ENCODE results near the gene MIER1.

MIER1 gene

DNA sequence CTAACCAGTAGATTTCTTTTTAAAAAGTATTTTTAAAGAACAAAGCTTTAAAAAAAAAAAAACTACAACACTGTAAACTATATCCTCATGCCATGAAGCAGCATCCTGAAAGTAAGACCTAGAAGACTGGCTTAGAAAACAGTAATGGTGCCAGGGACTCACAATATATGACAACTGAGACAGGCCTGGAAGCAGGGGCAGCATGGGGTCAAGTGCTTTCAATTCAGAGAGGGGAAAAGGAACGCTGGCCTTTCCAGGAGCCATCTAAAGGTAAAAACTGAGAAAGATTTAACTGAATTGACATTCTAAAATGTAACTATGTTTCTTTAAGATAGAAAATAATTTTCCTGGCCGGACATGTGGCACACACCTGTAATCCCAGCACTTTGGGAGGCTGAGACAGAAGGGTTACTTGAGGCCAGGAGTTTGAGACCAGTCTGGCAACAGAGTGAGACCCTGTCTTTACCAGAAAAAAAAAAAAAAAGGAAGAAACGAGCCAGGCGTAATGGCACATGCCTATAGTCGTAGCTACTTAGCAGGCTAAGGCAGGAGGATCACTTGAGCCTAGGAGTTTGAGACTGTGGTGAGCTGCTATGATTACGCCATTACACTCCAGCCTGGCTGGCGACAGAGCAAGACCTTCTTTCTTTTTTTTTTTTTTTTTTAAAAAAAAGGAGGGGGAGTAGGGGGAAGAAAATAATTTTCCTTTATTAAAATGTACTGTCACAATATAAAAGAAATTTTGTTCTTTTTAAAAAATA is 75.0 kb downstream of the MIER1 start:
- DNase-seq, result no peak

- no peak for DNase-seq
Observed at GRCh38 chr1:67001682-67002425, 77.1 kb downstream of the MIER1 start.

DNA sequence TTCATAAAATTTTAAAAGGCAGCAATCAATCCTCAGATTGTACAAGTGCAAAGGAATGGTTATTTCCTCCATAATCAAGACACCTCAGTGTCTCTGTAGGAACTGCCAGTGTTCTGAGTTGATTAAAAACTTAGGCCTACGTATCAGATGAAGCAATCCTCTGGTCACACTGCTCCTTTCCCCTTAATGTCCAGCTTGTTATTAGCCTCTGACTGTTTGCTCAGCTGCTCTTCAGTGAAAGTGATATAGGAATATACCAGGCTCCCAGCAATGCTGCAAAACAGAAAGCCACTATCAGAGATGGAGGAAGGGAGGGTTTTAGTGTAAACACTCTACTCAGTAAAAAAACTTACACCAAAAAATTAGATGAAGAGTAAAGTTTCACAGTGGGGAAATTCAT is 79.4 kb downstream of the MIER1 start:
- no peak for DNase-seq

DNA sequence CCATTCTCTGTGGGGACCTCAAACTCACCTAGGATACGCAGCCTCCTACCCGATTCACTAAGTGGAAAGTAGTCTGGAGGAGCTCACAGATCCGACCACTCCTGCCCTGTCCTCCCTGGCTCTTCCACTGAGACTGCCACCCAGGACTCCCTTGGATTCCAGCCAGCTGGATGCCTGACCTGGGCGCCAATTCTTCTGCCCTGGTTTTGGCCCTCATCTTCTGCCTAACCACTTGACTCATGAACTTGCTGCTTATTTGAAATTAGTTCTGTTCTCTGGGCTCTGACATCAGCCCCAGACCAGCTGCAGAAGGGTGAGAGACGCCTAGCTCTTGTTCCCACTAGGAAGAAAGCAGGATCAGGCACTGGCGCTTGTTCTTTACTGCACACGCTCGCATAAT is 80.3 kb downstream of the MIER1 start:
- peak in 1 of 2 donors; percentile 6 for DNase-seq

DNA sequence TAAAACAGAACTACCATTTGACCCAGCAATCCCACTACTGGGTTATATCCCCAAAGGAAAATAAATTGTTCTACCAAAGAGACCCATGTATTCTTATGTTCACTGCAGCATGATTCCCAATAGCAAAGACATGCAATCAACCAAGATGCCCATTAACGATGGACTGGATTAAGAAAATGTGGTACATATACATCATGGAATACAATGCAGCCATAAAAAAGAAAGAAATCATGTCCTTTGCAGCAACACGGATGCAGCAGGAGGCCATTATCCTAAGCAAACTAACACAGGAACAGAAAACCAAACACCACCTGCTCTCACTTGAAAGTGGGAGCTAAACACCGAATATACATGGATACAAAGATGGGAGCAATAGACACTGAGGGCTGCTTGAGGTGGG is 85.0 kb downstream of the MIER1 start:
- DNase-seq, result no peak

GRCh38 chr1:67013573-67013972 is 88.8 kb downstream of the MIER1 start:
- no peak for DNase-seq

DNA sequence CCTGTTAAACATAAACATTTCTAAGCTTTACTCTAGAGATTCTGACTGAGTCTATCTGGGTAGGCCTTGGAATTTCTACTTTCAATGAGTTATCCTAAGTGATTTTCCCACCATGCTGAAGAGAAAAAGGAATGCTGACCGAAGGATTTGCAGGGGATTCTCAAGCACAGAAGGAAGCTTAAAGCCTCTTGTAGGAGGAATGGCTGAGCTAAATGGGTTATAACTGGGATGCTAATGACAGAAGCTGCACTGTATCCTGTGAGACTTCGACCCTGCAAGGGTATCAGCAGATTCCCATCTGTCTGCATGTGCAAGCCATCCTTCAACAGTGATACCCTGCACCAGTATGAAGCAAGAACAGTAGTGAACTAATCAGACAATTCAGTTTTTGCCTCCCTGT is 93.8 kb downstream of the MIER1 start:
- no peak for DNase-seq

DNA sequence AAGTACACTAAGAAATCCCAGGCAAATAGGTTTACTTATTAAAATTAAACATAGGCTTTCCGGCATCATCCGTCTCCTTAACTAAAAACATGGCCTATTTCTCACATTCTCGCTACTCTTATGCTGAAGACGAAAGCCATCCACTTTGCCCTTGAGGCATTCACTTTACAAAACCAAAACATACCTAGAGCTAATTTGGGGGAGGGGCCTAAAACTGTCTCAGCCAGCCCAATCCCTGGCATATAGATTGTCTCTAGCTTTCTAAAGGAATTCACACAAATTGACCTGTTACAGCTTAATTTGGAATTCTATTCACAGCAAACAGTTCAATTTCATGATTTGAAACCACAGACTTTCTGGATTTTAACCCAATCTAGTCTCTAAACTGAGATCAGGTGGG is 94.3 kb downstream of the MIER1 start:
- DNase-seq, result no peak

- peak in 1 of 2 donors; percentile 49 for DNase-seq
Observed at GRCh38 chr1:67019600-67020136, 94.9 kb downstream of the MIER1 start.

DNA sequence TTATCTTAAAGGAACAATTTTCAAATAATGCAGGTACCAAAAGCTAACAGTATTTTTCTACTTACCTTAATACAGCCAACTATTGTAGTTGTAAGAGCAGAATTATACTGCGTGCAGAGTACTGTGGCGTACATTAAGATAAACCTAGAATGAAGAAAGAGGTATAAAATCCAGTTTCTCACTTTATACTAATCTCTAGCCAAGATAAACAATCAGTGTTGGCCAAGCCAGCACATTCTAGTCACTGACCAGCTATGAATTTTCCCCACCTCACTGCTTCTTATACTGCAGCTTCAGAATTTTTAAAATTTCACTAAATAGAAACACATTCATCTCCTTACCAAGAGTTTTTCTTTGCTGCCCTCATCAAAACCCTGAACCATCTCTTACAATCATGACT is 95.5 kb downstream of the MIER1 start:
- no peak for DNase-seq

DNA sequence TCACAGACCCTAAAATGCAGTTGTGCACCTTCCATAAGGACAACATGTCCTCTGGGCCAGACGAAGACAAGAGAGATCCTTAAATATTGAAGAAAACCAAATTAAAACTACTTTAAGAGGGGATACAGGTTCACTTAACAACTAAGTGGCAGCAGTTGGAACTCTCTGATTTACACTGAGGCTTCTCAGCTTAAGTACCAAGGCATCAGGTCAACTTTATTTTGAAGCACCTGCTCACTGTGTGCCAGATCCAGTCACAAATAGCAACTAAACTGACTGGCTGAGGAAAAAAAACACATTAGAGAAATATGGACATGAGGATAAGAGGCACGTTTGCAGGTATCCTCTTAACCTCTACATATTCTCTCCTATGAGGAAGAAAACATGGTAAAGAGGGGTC is 96.0 kb downstream of the MIER1 start:
- DNase-seq, result no peak

GRCh38 chr1:67029472-67029871 is 104.7 kb downstream of the MIER1 start:
- DNase-seq, result no peak

DNA sequence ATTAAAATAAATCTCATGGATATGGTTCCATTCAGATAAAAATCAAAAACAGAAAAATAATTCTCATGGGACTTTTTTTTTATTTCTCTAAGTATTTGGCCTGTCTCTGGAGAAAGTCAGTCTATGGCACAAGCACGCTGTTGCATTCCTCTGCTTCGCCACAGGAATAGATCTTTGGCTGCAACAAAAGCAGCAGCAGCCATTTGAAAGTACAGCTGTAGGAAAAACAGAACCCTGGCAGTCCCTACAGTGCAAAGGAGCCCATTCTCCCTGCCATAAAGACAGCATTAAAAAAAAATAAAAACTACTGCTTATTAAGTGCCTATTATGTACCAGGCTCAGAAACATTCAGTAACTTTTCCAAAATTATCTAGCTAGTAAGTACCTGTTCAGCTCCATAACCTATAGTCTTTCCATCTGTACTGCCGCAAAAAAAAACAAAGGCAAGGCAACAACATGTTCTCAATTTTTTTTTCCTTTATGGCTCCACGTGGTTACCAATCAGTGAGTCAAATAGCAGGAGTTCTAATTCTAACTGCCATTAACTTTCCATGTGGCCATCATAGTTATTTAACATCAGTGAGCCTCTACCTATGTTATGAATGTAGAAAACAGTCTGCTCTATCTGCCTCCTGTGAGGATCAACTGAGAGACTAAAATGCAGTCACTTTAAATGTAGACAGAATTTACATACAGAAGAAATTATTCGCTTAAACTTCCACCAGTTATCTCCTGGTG is 106.5 kb downstream of the MIER1 start:
- no peak for DNase-seq

DNA sequence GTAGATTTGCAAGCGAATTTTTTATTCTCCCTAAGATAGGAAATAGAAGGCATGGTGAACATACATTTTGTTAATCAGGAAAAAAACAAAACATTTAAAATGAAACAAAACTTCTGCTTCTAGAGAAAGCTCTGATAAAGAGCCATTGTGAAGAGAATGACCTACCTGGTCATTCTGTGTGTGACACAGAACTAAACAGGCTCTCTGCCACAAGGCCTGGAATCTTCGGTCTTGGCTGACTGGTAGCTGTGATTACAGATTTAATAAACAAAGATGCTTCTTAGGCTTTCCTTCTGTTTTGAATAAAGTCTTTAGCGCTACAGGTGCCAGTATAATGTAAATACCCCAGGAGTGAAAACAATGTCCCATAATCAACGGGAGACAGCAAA is 107.1 kb downstream of the MIER1 start:
- no peak for DNase-seq
